ENCODE measurements around the gene GNAT3. TPM values are rescaled to one million over a fixed set of nuclear protein-coding genes. Genes with fewer than 3 reads are reported as not detected.

Gene GNAT3
- total RNA-seq, 1 experiment from 2014 or later, result not detected

DNA sequence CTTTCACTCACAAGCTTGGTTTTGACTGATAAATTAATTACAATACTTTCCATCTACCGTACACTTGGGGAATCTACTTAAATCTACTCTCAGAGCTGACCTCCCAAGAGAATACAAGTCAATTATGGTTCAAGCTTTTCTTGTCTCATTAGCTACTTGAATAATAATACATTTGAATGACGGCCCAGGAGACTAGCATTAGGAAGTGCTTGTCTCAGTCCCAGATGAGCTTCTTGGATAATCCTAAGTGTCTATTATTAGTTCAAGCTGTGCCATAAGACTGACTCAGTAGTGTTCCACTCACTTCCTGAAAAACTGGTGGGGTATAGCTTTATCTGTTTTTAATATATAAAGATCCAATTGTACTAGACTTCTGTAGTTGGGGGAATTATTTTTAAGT, 100.2 kb downstream of the GNAT3 start:
- Histone ChIP-seq H3K36me3 (ENCODE audit: control insufficient read depth, insufficient read depth, low read length) (no peaks in the 10 kb centered on the region), H3K27me3 (replicated peaks; ENCODE audit: control insufficient read depth, insufficient read depth, low read length) (no peaks in the 10 kb centered on the region), H3K4me1 (no peaks in the 10 kb centered on the region), H3K4me3 (ENCODE audit: low read depth, low read length) (no peak overlapping the region), H3K9me3 (no peaks in the 10 kb centered on the region)
- no peaks in the 10 kb centered on the region for H3K27me3 Mint-ChIP-seq (ENCODE audit: insufficient read depth, unreplicated experiment)
- intact Hi-C loops (cut with micrococcal nuclease; ENCODE audit: unreplicated experiment), result no loop called here
- H3K4me1 Mint-ChIP-seq (ENCODE audit: low read depth, unreplicated experiment), result no peaks in the 10 kb centered on the region
- TF ChIP-seq CTCF (IDR thresholded peaks at IDR 0.05; ENCODE audit: insufficient read depth in 1 of 2, low read depth in 1 of 2, low read length in 1 of 2, severe bottlenecking in 1 of 2, unreplicated experiment in 1 of 2), result no peak
- ChIA-PET POLR2A (no interaction called here), CTCF (no interaction called here)
- no peak for DNase-seq
- H3K36me3 Mint-ChIP-seq (ENCODE audit: insufficient read depth, unreplicated experiment), result no peaks in the 10 kb centered on the region
- no peaks in the 10 kb centered on the region for H3K9me3 Mint-ChIP-seq (ENCODE audit: unreplicated experiment)
- no TSS peak for BruUV-seq (replicated peaks)
- no peak overlapping the region for H3K27ac Mint-ChIP-seq (ENCODE audit: unreplicated experiment)
- no peak overlapping the region for H3K4me3 Mint-ChIP-seq (ENCODE audit: unreplicated experiment)

DNA sequence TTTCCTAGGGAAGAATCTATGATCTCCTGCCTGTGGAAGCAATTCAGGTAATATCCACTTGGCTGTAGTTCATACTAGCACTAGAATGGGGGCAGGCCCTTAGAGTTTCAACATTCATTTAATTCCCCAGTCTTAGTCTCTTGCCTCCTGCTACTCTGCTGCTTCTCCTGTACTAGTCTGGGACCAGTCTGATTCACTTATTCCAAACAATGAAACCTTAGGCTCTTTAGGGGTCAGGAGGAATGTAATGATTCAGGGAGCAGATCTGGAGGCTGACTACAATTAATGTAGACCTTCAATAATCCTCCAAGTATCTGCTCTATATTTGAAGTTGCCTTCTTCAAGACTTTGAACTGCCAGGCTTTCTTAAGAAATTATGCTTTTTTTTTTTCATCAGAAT, 101.8 kb downstream of the GNAT3 start:
- Histone ChIP-seq H3K36me3 (ENCODE audit: control insufficient read depth, insufficient read depth, low read length) (no peaks in the 10 kb centered on the region), H3K9me3 (no peaks in the 10 kb centered on the region), H3K27me3 (replicated peaks; ENCODE audit: control insufficient read depth, insufficient read depth, low read length) (no peaks in the 10 kb centered on the region), H3K4me1 (no peaks in the 10 kb centered on the region), H3K4me3 (ENCODE audit: low read depth, low read length) (no peak overlapping the region)
- intact Hi-C loops (cut with micrococcal nuclease; ENCODE audit: unreplicated experiment), result no loop called here
- Mint-ChIP-seq H3K4me3 (ENCODE audit: unreplicated experiment) (no peak overlapping the region), H3K27ac (ENCODE audit: unreplicated experiment) (no peak overlapping the region), H3K36me3 (ENCODE audit: insufficient read depth, unreplicated experiment) (no peaks in the 10 kb centered on the region), H3K27me3 (ENCODE audit: insufficient read depth, unreplicated experiment) (no peaks in the 10 kb centered on the region), H3K4me1 (ENCODE audit: low read depth, unreplicated experiment) (no peaks in the 10 kb centered on the region), H3K9me3 (ENCODE audit: unreplicated experiment) (no peaks in the 10 kb centered on the region)
- DNase-seq, result no peak
- no TSS peak for BruUV-seq (replicated peaks)
- CTCF ChIA-PET, result no interaction called here
- no peak for TF ChIP-seq CTCF (IDR thresholded peaks at IDR 0.05; ENCODE audit: insufficient read depth in 1 of 2, low read depth in 1 of 2, low read length in 1 of 2, severe bottlenecking in 1 of 2, unreplicated experiment in 1 of 2)
- POLR2A ChIA-PET, result no interaction called here

Other genes with a start within 250 kb of the GNAT3 start
- gene CD36, start 126.6 kb upstream of the GNAT3 start, total RNA-seq (2022), result not detected in 2 replicates